GM06990 (cell line): ENCODE measurements around the gene IRX2.

Experiments
- DNase-seq: peaks from one replicate; pipeline ENCODE4 v3.0.0-alpha.2; 2011; ENCODE audit not compliant: insufficient read length; ENCODE audit errors: extremely low read depth
- H3K27me3 ChIP-seq: replicated peaks from 2 replicates; pipeline ENCODE4 v1.6.0; 2011; ENCODE audit warnings: low read length; ENCODE audit not compliant: control insufficient read depth, insufficient read depth
- H3K36me3 ChIP-seq: 2 replicates; pipeline ENCODE4 v1.5.1; 2011; ENCODE audit warnings: low read length; ENCODE audit not compliant: control insufficient read depth, insufficient read depth
- H3K4me3 ChIP-seq: replicated peaks from 2 replicates; pipeline ENCODE4 v1.5.1; 2011; ENCODE audit warnings: low read depth, mild to moderate bottlenecking, control low read depth, low read length
- TF ChIP-seq, protein P1 (sequence below): IDR thresholded peaks from 2 replicates; pipeline ENCODE4 v1.5.1; 2011; ENCODE audit warnings: low read length, control low read depth, mild to moderate bottlenecking, inconsistent platforms; ENCODE audit not compliant: insufficient read depth, poor library complexity, severe bottlenecking

Gene IRX2

DNA sequence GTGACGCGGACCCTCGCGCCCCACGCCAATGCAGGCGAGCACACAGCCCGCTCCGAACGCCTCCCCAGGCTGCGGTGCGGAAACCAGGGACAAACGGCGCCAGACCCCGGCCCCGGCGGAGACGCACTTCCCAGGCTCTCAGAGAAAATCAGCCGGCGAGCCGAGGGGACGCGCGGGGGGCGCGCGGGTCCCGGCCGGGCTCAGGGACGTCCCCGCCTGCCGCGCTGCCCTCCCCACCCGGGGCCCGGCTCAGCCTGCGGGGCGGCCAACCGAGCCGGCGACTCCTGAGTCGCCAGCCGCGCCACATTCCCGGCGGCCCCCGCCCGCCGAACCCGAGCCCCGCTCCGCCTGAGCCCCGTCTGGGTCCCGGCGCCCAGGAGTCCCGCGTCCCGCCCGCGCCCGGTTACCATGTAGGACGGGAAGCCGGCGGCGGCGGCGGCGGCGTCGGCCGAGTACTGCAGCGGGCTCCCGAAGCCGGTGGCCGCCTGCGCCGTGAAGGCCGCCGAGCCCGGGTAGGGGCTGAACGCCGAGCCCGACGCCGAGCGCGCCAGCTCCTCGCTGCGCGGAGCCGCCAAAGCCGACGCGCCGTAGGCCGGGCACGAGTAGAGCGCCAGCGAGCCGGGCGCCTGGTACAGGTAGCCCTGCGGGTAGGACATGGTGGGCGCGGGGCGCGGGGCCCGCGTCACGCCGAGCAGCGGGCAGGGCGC is 566 bp downstream of the IRX2 start:
- no peaks in the 10 kb centered on the region for H3K27me3 ChIP-seq
- no peaks in the 10 kb centered on the region for H3K36me3 ChIP-seq
- DNase-seq = no peak
- no peak overlapping the region for H3K4me3 ChIP-seq
- TF ChIP-seq, protein P1, sequence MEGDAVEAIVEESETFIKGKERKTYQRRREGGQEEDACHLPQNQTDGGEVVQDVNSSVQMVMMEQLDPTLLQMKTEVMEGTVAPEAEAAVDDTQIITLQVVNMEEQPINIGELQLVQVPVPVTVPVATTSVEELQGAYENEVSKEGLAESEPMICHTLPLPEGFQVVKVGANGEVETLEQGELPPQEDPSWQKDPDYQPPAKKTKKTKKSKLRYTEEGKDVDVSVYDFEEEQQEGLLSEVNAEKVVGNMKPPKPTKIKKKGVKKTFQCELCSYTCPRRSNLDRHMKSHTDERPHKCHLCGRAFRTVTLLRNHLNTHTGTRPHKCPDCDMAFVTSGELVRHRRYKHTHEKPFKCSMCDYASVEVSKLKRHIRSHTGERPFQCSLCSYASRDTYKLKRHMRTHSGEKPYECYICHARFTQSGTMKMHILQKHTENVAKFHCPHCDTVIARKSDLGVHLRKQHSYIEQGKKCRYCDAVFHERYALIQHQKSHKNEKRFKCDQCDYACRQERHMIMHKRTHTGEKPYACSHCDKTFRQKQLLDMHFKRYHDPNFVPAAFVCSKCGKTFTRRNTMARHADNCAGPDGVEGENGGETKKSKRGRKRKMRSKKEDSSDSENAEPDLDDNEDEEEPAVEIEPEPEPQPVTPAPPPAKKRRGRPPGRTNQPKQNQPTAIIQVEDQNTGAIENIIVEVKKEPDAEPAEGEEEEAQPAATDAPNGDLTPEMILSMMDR = no peak

DNA sequence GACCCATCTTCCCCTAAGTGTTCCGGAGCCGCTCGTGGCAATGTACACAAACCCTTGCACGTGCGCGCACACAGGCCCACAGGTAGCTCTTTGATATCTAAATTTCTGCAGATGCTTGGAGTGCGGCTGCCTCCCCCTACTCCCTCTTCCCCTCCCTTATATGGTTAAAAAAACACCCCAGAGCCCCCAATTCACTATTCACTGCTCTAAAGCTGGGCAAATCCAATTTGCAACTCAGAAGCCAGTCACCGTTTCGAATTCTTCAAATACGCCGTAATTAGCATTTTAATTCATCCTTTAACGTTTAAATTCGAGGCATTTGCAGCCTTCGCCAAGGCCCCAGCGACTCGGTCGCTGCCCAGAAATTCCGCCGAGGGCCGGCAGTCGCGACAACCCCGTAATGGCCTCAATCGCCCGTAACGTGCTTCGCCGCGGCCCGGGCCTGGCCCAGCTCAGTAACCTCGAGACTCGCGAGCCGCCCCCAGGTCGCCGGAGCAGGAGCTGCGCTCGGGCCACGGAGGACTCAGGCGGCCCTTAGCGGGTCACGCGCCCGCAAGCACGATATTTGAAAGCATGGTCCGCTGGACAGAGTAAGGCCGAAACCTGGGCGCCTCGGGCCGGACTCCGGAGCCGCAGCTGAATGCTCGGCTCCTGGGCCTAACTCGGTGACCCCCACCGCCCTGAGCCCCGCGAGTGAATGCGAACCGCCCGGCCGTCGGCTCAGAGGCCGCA is 1.3 kb downstream of the IRX2 start:
- Histone ChIP-seq H3K4me3 (no peak overlapping the region), H3K27me3 (no peaks in the 10 kb centered on the region), H3K36me3 (no peaks in the 10 kb centered on the region)
- TF ChIP-seq, protein P1 = no peak
- DNase-seq = no peak

DNA sequence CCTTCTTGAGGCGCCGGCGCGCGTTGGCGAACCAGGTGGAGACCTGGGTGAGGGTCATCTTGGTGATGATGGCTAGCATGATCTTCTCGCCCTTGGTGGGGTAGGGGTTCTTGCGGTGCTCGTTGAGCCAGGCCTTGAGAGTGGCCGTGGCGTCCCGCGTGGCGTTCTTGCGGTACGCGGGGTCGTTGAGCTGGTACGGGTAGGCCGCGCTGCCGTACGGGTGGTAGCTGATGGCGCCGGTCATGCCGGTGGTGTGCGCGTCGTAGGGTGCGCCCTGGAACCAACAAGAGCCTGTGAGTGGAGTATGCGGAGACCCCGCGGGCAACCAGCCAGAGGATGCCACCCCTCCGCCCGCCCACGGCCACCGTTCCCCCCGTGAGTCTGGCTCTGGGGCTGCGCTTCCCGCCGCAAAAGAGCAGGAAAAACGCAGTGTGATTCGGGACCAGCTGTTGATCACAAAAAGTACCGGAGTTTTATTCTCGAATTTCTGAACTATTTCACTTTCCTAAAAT is 1.9 kb downstream of the IRX2 start:
- Histone ChIP-seq H3K4me3 (no peak overlapping the region), H3K36me3 (no peaks in the 10 kb centered on the region), H3K27me3 (no peaks in the 10 kb centered on the region)
- no peak for DNase-seq
- TF ChIP-seq, protein P1 = no peak

DNA sequence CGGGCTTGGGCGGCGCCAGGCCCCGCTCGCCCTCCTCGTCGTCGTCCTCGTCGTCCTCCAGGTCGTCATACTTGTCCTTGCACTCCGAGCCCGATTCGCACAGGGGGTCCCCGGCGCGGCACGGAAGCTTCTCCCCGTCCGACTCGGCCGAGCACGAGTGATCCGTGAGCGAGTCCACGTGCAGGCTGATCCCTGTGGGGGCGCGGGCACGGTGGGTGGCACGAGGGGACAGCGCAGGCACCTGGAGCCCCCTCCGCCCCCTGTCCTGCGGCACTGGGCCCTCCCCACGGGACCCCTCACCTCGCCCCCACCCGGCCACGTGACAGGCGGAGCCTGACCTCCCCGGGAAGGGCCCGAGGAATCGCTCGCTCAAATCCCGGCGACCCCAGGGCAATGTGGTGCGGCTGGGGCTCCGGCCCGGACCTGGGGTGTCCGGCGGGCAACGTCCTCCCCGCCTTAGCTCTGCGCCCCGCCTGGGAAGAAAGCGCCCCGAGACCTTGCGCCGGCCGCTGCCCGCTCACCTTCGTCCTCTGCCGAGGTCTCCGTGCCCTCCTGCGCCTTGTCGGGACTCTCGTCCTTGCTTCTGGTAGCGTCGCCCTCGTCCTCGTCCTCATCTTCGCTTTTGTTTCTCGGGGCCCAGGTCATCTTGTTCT is 2.5 kb downstream of the IRX2 start:
- TF ChIP-seq, protein P1 = no peak
- Histone ChIP-seq H3K36me3 (no peaks in the 10 kb centered on the region), H3K27me3 (no peaks in the 10 kb centered on the region), H3K4me3 (no peak overlapping the region)
- no peak for DNase-seq

DNA sequence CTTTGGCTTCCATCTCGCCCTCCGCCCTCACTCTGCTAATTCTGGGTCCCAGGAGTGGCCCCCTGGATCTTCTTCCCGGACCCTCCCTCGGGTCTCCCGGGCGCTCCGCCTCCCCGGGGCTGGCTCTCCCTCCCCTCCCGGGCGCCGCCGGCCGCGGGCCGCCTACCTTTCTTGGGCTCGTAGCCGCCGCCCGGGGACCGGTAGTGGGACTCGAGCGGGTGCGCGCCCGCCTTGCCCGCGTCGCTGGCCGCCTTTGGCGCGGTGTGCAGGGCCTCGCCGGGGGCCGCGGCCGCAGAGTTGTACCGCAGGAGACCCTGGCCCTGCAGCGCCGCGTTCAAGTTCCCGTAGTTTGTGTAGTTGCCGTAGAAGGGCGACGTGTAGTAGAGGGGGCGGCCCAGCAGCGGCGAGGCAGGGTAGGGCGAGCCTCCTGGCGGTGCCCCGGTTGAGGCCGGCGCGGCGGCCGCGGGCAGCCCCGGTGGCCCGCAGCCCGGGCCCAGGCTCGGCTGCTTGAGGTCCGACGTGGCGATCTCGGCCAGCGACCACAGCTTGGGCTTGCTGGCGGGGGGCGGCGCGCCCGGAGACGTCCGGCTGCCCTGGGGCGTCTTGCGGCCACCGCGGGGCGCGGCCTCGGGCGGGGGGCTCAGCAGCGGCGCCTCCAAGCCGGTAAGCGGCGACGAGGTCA is 3.2 kb downstream of the IRX2 start:
- no peak for DNase-seq
- H3K4me3 ChIP-seq = no peak overlapping the region
- TF ChIP-seq, protein P1 = no peak
- H3K27me3 ChIP-seq = no peaks in the 10 kb centered on the region
- H3K36me3 ChIP-seq = no peaks in the 10 kb centered on the region
